MM.1S (cell line): ENCODE data around the gene C16orf54.

ENCODE experiments used
- EZH2 ChIP-seq: fragments of 300-600 bp; sonication (generic); optimal IDR thresholded peaks from 2 replicates; pipeline ENCODE3; 2017; ENCODE audit warnings: low read depth, mild to moderate bottlenecking, antibody characterized with exemption, low read length, mixed read lengths
- EZH2phosphoT487 ChIP-seq: fragments of 300-600 bp; sonication (generic); IDR thresholded peaks from 2 replicates; pipeline ENCODE4 v1.6.1; 2018; ENCODE audit warnings: antibody characterized with exemption, low read length
- TF ChIP-seq, protein P1 (sequence below): fragments of 300-600 bp; sonication (generic); IDR thresholded peaks from 2 replicates; pipeline ENCODE4 v1.5.1; 2016; ENCODE audit warnings: antibody characterized with exemption, low read length, mixed read lengths

DNA sequence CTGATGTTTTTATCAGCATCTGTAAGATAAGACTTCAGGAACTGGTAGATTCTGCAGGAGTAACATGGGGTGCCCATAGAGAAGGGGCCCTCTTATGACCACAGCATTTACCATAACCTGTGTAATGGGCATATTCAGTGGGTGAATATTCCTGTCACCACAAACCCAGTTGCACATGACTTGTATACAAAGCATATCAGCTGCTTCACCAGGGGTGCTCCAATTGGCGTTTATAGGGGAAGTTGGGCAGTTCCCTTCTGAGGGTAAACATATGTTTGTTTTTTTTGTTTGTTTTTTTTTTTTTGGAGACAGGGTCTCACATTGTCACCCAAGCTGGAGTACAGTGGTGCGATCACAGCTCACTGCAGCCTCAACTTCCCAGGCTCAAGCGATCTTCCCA lies 20.8 kb upstream of the C16orf54 start:
- TF ChIP-seq, protein P1, sequence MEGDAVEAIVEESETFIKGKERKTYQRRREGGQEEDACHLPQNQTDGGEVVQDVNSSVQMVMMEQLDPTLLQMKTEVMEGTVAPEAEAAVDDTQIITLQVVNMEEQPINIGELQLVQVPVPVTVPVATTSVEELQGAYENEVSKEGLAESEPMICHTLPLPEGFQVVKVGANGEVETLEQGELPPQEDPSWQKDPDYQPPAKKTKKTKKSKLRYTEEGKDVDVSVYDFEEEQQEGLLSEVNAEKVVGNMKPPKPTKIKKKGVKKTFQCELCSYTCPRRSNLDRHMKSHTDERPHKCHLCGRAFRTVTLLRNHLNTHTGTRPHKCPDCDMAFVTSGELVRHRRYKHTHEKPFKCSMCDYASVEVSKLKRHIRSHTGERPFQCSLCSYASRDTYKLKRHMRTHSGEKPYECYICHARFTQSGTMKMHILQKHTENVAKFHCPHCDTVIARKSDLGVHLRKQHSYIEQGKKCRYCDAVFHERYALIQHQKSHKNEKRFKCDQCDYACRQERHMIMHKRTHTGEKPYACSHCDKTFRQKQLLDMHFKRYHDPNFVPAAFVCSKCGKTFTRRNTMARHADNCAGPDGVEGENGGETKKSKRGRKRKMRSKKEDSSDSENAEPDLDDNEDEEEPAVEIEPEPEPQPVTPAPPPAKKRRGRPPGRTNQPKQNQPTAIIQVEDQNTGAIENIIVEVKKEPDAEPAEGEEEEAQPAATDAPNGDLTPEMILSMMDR, result no peak
- TF ChIP-seq EZH2 (no peak), EZH2phosphoT487 (no peak)
